A549 (cell line): ENCODE data around the gene PRKRA. TPM values are rescaled to one million over a fixed set of nuclear protein-coding genes. Genes with fewer than 3 reads are reported as not detected.
A peak's percentile ranks its signal among the peaks of the same experiment; 100 is the strongest.

Experiments used
- ATAC-seq, 2 experiments: fragments of 200-7000 bp in 1 of 2; fragments of >200 bp in 1 of 2; cut with Nextera tagmentation in 1 of 2; cut with Tn5 transposase in 1 of 2; 3 replicates each; pipeline versions ENCODE4 v1.8.0 to v1.9.1; 2018 to 2020; ENCODE audit warnings: mild to moderate bottlenecking in 1 of 2, moderate library complexity in 1 of 2
- CTCF ChIA-PET: fragments of 300-600 bp; sonication (Branson Sonifier 250); formaldehyde crosslinking; extraction: SDS; loops from one replicate; lab custom pipeline; 2021; ENCODE audit warnings: antibody characterized with exemption, inconsistent platforms; lab: Yijun Ruan, JAX
- POLR2A ChIA-PET: fragments of 350-600 bp; formaldehyde crosslinking; extraction: SDS; loops from one replicate; lab custom pipeline; 2021; ENCODE audit warnings: antibody characterized with exemption, inconsistent platforms; lab: Yijun Ruan, JAX
- DNase-seq, 2 experiments: peaks; one replicate each; pipeline versions ENCODE4 v3.0.0 to v3.0.0-alpha.2; 2011 to 2016; ENCODE audit warnings: low read depth in 1 of 2, low spot score in 1 of 2
- FAIRE-seq: peaks from 2 replicates; lab custom pipeline; 2011; peaks lifted over from hg19 to GRCh38; lab: Jason Lieb, UNC
- H3K27ac ChIP-seq, 2 experiments: fragments of >200 bp; sonication (Bioruptor Twin); formaldehyde crosslinking; 3 replicates each; pipeline ENCODE4 v1.5.1; 2016 to 2017
- H3K4me1 ChIP-seq: fragments of >200 bp; sonication (Bioruptor Twin); formaldehyde crosslinking; 3 replicates; pipeline ENCODE4 v1.6.1; 2016
- H3K4me2 ChIP-seq: fragments of >200 bp; sonication (Bioruptor Twin); formaldehyde crosslinking; 3 replicates; pipeline ENCODE4 v1.6.1; 2016
- H3K4me3 ChIP-seq: fragments of >200 bp; sonication (Bioruptor Twin); formaldehyde crosslinking; 3 replicates; pipeline ENCODE4 v1.5.1; 2016
- H3K9me3 ChIP-seq: fragments of >200 bp; sonication (Bioruptor Twin); formaldehyde crosslinking; 3 replicates; pipeline ENCODE4 v1.6.1; 2016
- ATOH8 ChIP-seq: fragments of 250-450 bp; sonication (Bioruptor Pico); IDR thresholded peaks from 2 replicates; pipeline ENCODE4 v1.5.0; 2020; ENCODE audit warnings: low read depth, mild to moderate bottlenecking, moderate library complexity
- BCL3 ChIP-seq: fragments of >200 bp; sonication (Bioruptor Twin); formaldehyde crosslinking; IDR thresholded peaks from 3 replicates; pipeline ENCODE4 v1.6.1; 2016
- BHLHE40 ChIP-seq: IDR thresholded peaks from 2 replicates; pipeline ENCODE4 v1.6.1; 2012; ENCODE audit warnings: low read depth, low read length, inconsistent platforms
- CBX2 ChIP-seq: fragments of 200-600 bp; sonication (generic); IDR thresholded peaks from 2 replicates; pipeline ENCODE4 v1.6.1; 2016; ENCODE audit warnings: low read depth, mild to moderate bottlenecking, borderline replicate concordance
- CBX8 ChIP-seq: fragments of 200-600 bp; sonication (generic); IDR thresholded peaks from 2 replicates; pipeline ENCODE4 v1.6.1; 2016
- CEBPB ChIP-seq, 2 experiments: fragments of >200 bp in 1 of 2; sonication (Bioruptor Twin) in 1 of 2; formaldehyde crosslinking in 1 of 2; IDR thresholded peaks; 2 replicates each; pipeline ENCODE4 v1.6.1; 2012 to 2016
- CHD4 ChIP-seq: fragments of 200-600 bp; sonication (generic); IDR thresholded peaks from 2 replicates; pipeline ENCODE4 v1.6.1; 2016; ENCODE audit warnings: antibody characterized with exemption, mild to moderate bottlenecking, borderline replicate concordance
- EHF ChIP-seq: fragments of 250-450 bp; sonication (Bioruptor Pico); IDR thresholded peaks from 2 replicates; pipeline ENCODE4 v1.5.0; 2020; ENCODE audit warnings: mild to moderate bottlenecking
- ELK1 ChIP-seq: fragments of 150-350 bp; IDR thresholded peaks from 2 replicates; pipeline ENCODE4 v1.6.1; 2014; ENCODE audit warnings: low read depth, mild to moderate bottlenecking, low read length
- FOSB ChIP-seq: fragments of 250-450 bp; sonication (Bioruptor Pico); IDR thresholded peaks from 2 replicates; pipeline ENCODE4 v1.5.0; 2020; ENCODE audit warnings: mild to moderate bottlenecking, moderate library complexity
- FOXS1 ChIP-seq: fragments of 250-450 bp; sonication (Bioruptor Pico); IDR thresholded peaks from 2 replicates; pipeline ENCODE4 v1.5.0; 2020; ENCODE audit warnings: mild to moderate bottlenecking, moderate library complexity
- HDAC2 ChIP-seq: fragments of 200-600 bp; sonication (generic); IDR thresholded peaks from 2 replicates; pipeline ENCODE4 v1.6.1; 2016
- HOXA7 ChIP-seq: fragments of 250-450 bp; sonication (Bioruptor Pico); IDR thresholded peaks from 2 replicates; pipeline ENCODE4 v1.5.0; 2020; ENCODE audit warnings: mild to moderate bottlenecking, moderate library complexity
- HOXB5 ChIP-seq: fragments of 250-450 bp; sonication (Bioruptor Pico); IDR thresholded peaks from 2 replicates; pipeline ENCODE4 v1.5.0; 2020; ENCODE audit warnings: mild to moderate bottlenecking, moderate library complexity
- JUNB ChIP-seq: fragments of >200 bp; sonication (Bioruptor Twin); formaldehyde crosslinking; IDR thresholded peaks from 2 replicates; pipeline ENCODE4 v1.6.1; 2016
- MAZ ChIP-seq: fragments of 150-350 bp; IDR thresholded peaks from 2 replicates; pipeline ENCODE4 v1.6.1; 2014; ENCODE audit warnings: antibody characterized with exemption, low read depth, low read length, borderline replicate concordance
- MYC ChIP-seq: IDR thresholded peaks from 2 replicates; pipeline ENCODE4 v1.6.1; 2012; ENCODE audit warnings: mild to moderate bottlenecking, inconsistent platforms, low read length, improper control_type of control experiment, borderline replicate concordance
- NR3C1 ChIP-seq: fragments of >200 bp; sonication (Bioruptor Twin); formaldehyde crosslinking; IDR thresholded peaks from 3 replicates; pipeline ENCODE4 v1.6.1; 2017
- PBX3 ChIP-seq: IDR thresholded peaks from 2 replicates; pipeline ENCODE4 v1.6.1; 2012
- PHF8 ChIP-seq: fragments of 200-600 bp; sonication (generic); IDR thresholded peaks from 2 replicates; pipeline ENCODE4 v1.6.1; 2016; ENCODE audit warnings: low read depth, mild to moderate bottlenecking, antibody characterized with exemption, moderate library complexity, borderline replicate concordance
- POLR2A ChIP-seq: IDR thresholded peaks from 2 replicates; pipeline ENCODE4 v1.6.1; 2012; ENCODE audit warnings: mild to moderate bottlenecking, low read length
- POLR2AphosphoS2 ChIP-seq: conservative IDR thresholded peaks from 2 replicates; pipeline ENCODE4 v1.6.1; 2012; ENCODE audit warnings: low read length, improper control_type of control experiment, inconsistent platforms
- RCOR1 ChIP-seq: fragments of 150-350 bp; IDR thresholded peaks from 2 replicates; pipeline ENCODE4 v1.6.1; 2014; ENCODE audit warnings: antibody characterized with exemption, low read length, low read depth
- RFX5 ChIP-seq: fragments of 450-650 bp; IDR thresholded peaks from 2 replicates; pipeline ENCODE4 v1.7.1; 2014; ENCODE audit warnings: antibody characterized with exemption, mild to moderate bottlenecking, moderate library complexity
- RNF2 ChIP-seq: fragments of 200-600 bp; sonication (generic); IDR thresholded peaks from 2 replicates; pipeline ENCODE4 v1.6.1; 2016; ENCODE audit warnings: low read depth, mild to moderate bottlenecking, antibody characterized with exemption, moderate library complexity, borderline replicate concordance
- SMC3 ChIP-seq: fragments of >200 bp; sonication (Bioruptor Twin); formaldehyde crosslinking; IDR thresholded peaks from 3 replicates; pipeline ENCODE4 v1.6.1; 2018; ENCODE audit warnings: inconsistent platforms
- SREBF2 ChIP-seq: fragments of 450-650 bp; IDR thresholded peaks from 2 replicates; pipeline ENCODE4 v1.6.1; 2014; ENCODE audit warnings: mild to moderate bottlenecking, moderate library complexity
- TFCP2L1 ChIP-seq: fragments of 250-450 bp; sonication (Bioruptor Pico); IDR thresholded peaks from 2 replicates; pipeline ENCODE4 v1.5.0; 2021; ENCODE audit warnings: mild to moderate bottlenecking
- ZC3H11A ChIP-seq: fragments of 450-650 bp; IDR thresholded peaks from 2 replicates; pipeline ENCODE4 v1.6.1; 2014; ENCODE audit warnings: antibody characterized with exemption, mild to moderate bottlenecking
- ZFP36 ChIP-seq: fragments of 450-650 bp; IDR thresholded peaks from 2 replicates; pipeline ENCODE4 v1.6.1; 2014; ENCODE audit warnings: borderline replicate concordance; ENCODE audit not compliant: partially characterized antibody
- WGBS: methylation state at CpG from one replicate; pipeline ENCODE4 v1.1.6; 2017; ENCODE audit errors: missing lambda C conversion rate; 5-methylcytosine and 5-hydroxymethylcytosine counted together
- polyA plus RNA-seq, 4 experiments: library from polyadenylated mRNA; depleted of rRNA in 3 of 4; stranded (reverse); fragments of >200 nt; fragmentation: RNase III in 1 of 4; extraction: RNeasy Plus Mini Kit Qiagen cat#74134 plus additional on column Dnase treatment in 1 of 4; gene quantifications; 2 replicates in 3 of 4; 3 replicates in 1 of 4; pipeline ENCODE4 v1.2.3, GENCODE V29; 2011 to 2017

The PRKRA gene
- polyA plus RNA-seq, 2 of the 4 experiments (the other 2 are of a cell fraction), result 44.1 to 63.4 TPM

GRCh38 chr2:178429336-178429735, 21.6 kb downstream of the PRKRA start:
- DNase-seq (no peak), FAIRE-seq (no peak), ATAC-seq (peak in 1 of 2 experiments; percentile 35; a peak in 3 of 6 replicates)
- CTCF ChIA-PET, result interaction anchor here (2.1 to 8.5 kb wide), 2 partner anchors 10 to 15 kb away, joined by 16 to 52 read pairs; no protein-coding TSS in a partner anchor
- Histone ChIP-seq H3K9me3 (no peaks in the 10 kb centered on the region), H3K4me2 (no peak overlapping the region), H3K4me3 (no peak overlapping the region), H3K27ac (no peak overlapping the region), H3K4me1 (no peaks in the 10 kb centered on the region)
- TF ChIP-seq BHLHE40, result no peak
- peak in 1 of 2 experiments; percentile 11; a peak in 1 of 4 replicates for TF ChIP-seq CEBPB (IDR thresholded peaks at IDR 0.05)
- no peak for TF ChIP-seq HOXB5 (CRISPR knock-in tag)
- POLR2A ChIA-PET, result interaction anchor here (2.0 kb wide), 1 partner anchor 22 kb away, joined by 8 read pairs; the partner anchor contains the start of genes PJVK and PRKRA

GRCh38 chr2:178428396-178428806, 22.6 kb downstream of the PRKRA start:
- no peak; a peak in 2 of 6 replicates for ATAC-seq
- CTCF ChIA-PET, result interaction anchor here (0.7 to 8.5 kb wide), 3 partner anchors 9 to 14 kb away, joined by 3 to 52 read pairs (median 16); no protein-coding TSS in a partner anchor
- Histone ChIP-seq H3K4me1 (no peaks in the 10 kb centered on the region), H3K27ac (no peak overlapping the region)
- TF ChIP-seq HDAC2, result no peak
- TF ChIP-seq ZFP36, result no peak
- no peak for TF ChIP-seq CBX2
- no peak for TF ChIP-seq SREBF2
- TF ChIP-seq TFCP2L1 (CRISPR knock-in tag), result no peak
- no peak for TF ChIP-seq POLR2A
- TF ChIP-seq PBX3, result no peak
- TF ChIP-seq RNF2, result no peak
- no peak for TF ChIP-seq MAZ
- no peak for TF ChIP-seq ELK1
- no peak for TF ChIP-seq PHF8
- no peak for TF ChIP-seq ATOH8 (CRISPR knock-in tag)
- no peak for TF ChIP-seq CBX8
- no peak for TF ChIP-seq POLR2AphosphoS2
- TF ChIP-seq, all 56 proteins: peak for 0
- Histone ChIP-seq H3K9me3 (no peaks in the 10 kb centered on the region), H3K4me2 (no peak overlapping the region), H3K4me3 (no peak overlapping the region)
- FAIRE-seq (no peak), DNase-seq (no peak)
- 88% methylated on average over 1 of the region's 1 CpG for WGBS
- POLR2A ChIA-PET, result interaction anchor here (2.0 kb wide), 1 partner anchor 23 kb away, joined by 8 read pairs; the partner anchor contains the start of genes PJVK and PRKRA

- 83% methylated on average over 2 of the region's 2 CpGs for WGBS
- DNase-seq (no peak), FAIRE-seq (no peak), ATAC-seq (no peak)
- Histone ChIP-seq H3K4me2 (no peak overlapping the region), H3K4me3 (no peak overlapping the region), H3K27ac (no peak overlapping the region), H3K9me3 (no peaks in the 10 kb centered on the region), H3K4me1 (no peaks in the 10 kb centered on the region)
- TF ChIP-seq ZC3H11A (no peak), CBX2 (no peak), BCL3 (no peak), ATOH8 (CRISPR knock-in tag) (no peak), CHD4 (no peak), HOXA7 (CRISPR knock-in tag) (no peak), SREBF2 (no peak), PHF8 (no peak), NR3C1 (no peak), MYC (no peak), FOSB (CRISPR knock-in tag) (no peak), TFCP2L1 (CRISPR knock-in tag) (no peak), EHF (CRISPR knock-in tag) (no peak), CEBPB (IDR thresholded peaks at IDR 0.05) (no peak), JUNB (no peak), RFX5 (no peak), RCOR1 (no peak), MAZ (no peak), SMC3 (no peak), FOXS1 (CRISPR knock-in tag) (no peak)
- ChIA-PET POLR2A (no interaction called here), CTCF (interaction anchor here (1.2 to 8.5 kb wide), 2 partner anchors 9 to 13 kb away, joined by 3 to 52 read pairs; no protein-coding TSS in a partner anchor)
These were observed 23.5 kb downstream of the PRKRA start for GRCh38 chr2:178427458-178427857.
